HG02938 (cell line): ENCODE data around the gene LYPD1.
"Not testable (repeated sequence)": the region's sequence is repeated elsewhere in the genome, so short reads cannot be mapped to it uniquely, and the experiment has no call there.

Experiments
- ATAC-seq: cut with Tn5 transposase; IDR thresholded peaks from one replicate; pipeline ENCODE4 v1.9.1; 2021; ENCODE audit warnings: mild to moderate bottlenecking, moderate library complexity; ENCODE audit not compliant: unreplicated experiment

Gene LYPD1, protein sequence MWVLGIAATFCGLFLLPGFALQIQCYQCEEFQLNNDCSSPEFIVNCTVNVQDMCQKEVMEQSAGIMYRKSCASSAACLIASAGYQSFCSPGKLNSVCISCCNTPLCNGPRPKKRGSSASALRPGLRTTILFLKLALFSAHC

DNA sequence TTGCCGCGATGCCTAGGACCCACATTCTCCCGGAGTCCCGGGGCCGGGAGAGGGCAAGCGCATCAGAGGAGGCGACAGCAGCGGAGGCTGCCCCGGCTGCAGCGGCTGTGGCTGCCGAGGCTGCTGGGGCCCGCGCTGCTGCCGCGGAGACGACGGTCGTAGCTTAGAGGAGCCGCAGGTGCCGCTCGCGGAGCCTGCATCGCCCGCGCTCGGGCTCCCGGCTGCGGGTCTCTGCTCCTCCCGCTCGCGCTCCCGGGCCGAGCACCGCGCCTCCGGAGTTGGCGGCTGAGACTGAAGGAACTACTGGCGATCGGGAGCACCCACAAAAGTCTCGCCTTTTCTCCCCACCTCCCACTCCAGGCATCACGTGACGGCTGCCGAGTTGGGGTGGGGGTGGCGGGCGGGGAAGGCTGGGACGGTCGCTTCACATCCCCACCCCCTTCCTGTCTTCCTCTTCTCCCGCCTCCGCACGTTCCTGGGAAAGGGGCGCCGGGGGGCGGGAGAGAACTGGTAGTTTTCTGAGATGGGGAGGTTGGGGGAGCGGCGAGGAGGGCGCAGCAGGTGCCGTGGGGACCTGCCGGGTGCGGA, at the start of gene LYPD1:
TSS of gene LYPD1 (minus strand) at position 298 of the 588 bp plus-strand sequence. CDS start at position 25, 273 bp downstream.
- no peak for ATAC-seq

DNA sequence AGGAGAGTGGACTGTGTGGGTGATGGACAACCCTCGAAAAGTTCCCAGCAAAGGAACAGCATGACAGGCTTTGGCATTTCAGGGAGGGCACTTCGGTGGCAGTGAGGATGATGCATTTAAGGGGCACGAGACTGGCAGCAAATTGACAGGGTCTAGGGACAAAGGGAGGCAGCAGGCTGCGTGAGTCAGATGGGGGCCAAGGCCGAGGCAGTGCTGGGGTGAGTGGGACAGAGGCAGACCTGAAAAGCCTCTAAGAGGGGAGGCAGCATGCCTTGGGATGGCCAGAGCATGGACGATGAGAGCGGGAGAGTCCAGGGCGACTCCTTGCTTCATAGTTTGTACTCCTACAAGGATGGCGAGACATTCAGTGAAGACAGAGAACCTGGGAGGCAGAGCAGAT, 49.5 kb upstream of the LYPD1 start:
- ATAC-seq, result no peak

DNA sequence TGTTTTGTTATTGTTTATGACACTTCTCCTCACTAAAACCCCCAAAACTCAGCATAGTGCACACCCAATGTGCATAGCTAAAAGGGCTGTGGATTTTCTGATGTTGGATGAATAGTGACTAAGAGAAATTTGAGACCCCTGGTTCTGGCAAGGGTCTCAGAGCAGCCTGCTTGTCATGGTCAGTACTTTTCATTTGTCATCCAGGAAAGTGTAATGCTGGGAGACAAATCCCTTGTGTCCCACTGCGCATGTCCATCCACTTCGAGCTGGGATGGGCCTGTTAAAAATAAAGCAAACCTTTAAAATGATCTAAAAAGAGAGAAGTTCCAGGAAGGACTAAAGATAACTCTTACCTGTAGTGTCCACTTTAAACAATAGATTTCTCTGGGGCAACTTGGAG, 46.9 kb upstream of the LYPD1 start:
- no peak for ATAC-seq

DNA sequence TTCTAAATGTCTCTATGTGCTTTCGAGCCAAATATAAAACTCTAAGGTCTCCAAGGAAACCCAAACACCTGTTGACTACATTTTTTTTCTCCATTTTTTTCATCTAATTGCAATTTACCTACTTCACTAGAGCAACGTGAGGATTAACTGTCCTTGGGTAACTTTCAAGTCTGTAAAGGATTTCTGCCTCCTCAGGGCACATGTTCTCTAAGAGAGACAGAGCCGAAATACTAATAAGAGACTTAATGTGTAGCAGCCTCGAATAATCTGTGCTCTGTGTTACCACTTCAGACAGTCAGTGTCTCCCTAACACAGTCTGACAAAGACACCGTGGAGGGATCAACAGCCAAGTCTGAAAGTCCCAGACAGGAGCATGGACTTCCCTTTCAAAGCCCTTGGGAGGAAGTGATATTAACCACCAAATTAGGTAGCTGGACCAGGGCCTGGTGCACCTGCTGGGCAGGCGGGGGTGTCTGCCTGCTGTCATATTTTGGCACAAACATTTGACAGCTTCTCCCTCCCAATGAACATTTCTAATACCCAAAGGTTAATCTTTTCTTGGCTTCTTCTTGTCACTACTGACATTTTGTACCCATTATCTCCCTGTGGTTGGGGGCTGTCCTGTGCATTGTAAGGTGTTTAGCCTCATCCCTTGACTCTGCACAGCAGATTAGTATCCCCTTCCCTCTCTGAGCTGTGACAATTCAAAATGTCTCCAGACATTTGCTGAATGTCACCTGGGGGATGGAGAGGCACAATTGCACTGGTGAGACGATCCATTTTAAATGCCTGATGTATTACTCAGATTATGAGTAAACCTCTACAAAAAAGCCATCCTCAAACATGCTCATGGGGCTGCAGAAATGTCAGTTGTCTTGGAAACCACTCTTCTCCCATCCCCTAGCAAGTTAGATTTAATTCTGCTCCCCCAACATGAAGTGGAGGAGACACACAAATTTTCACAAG, 45.7 kb upstream of the LYPD1 start:
- ATAC-seq, result peak; percentile 80

DNA sequence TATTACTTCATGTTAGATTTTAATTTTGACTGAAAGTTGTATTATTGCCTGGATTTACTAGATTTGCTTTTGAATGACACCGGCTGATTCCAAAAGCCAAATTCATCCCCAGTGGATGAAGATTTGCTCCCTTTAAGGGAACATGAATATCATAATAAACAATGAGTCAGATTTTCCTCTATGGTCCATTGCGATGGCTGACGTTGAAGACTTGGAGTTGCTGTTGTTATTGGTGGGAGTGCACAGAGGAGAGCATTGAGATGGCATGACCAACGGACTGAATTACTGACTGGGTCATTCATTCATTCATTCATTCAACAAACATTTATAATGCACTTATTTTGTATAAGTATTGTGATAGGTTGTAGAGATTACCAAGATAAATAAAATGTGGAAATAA, 33.4 kb upstream of the LYPD1 start:
- no peak for ATAC-seq

DNA sequence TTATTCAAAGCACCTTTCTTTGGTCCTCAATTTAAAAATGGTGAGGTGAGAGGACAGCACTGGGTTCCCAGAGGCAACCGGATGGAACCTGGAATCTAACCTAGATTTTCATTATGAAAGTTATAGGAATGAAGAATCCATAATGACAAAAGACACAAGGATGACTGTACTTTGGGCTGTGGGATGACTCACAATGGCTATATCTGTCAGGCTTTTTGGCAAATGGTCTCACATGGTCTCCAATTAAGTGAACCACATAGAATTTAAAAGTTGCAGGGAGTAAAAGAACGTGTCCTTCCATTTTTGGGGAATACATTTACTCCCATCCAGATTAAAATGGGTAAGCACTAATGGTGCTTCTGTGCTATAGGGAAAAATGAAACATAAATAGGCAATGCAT, 31.8 kb upstream of the LYPD1 start:
- no peak for ATAC-seq

DNA sequence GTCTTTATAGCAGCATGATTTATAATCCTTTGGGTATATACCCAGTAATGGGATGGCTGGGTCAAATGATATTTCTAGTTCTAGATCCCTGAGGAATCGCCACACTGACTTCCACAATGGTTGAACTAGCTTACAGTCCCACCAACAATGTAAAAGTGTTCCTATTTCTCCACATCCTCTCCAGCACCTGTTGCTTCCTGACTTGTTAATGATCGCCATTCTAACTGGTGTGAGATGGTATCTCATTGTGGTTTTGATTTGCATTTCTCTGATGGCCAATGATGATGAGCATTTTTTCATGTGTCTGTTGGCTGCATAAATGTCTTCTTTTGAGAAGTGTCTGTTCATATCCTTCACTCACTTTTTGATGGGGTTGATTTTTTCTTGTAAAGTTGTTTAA, 29.8 kb upstream of the LYPD1 start:
- not testable (repeated sequence) for ATAC-seq

DNA sequence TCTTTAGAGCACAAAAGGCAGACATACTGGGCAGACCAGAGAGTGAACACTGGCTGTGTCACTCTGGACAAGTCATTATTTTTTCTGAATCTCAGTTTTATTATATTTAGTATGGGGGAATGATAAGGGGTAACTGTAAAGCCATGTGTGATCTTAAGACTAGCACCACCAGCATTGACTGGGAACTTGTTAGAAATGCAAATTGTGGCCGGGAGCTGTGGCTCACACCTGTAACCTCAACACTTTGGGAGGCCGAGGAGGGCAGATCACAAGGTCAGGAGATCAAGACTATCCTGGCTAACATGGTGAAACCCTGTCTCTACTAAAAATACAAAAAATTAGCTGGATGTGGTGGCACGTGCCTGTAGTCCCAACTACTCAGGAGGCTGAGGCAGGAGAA, 28.3 kb upstream of the LYPD1 start:
- ATAC-seq, result not testable (repeated sequence)

DNA sequence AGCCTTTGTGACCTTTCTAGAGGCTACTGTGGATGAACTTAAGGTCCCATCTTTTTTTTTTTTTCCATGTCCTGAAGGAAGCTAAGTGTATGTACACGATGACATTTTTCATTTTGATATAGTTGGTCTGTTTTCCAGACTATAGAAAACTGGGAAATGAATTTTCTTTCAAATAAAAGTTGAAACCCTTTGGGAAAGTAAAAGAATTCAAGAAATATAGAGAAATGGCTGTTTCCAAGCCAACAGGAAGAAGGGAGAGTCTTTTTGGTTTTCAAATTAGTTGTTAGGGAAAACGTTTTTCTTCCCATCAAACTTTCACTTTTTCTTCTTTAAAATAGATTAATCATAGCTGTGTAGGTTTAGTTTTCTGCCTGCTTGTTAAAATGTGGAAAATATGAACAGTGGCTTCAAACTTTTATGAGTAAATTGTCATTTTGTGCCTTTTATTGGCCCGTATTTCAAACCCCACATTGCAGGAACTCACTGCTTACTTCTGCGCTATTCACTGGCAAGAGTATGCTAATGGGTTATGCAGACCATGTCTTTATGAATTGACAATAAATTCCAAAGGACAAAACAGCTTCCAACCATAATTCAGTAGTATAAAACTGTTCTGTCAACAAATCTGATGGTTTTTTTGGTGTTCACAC, 27.7 kb upstream of the LYPD1 start:
- no peak for ATAC-seq

DNA sequence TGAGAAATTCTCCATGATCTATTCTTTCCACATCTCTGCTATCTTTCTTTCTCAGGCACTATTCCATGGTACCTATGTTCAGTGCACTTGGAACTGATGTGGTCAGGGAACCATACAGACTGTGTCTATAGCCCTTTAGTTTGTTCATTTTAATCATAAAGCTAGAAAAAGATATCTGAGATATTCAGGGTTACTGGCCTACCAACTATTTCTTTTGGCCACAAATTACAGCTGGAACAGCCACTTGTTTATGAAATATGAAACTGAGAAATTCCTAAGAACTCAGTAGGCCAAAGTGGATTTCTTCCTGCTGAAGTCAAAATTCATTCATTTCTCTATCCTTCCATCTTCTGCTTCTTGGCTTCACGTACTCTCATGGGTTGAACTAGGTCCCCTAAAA, 22.8 kb upstream of the LYPD1 start:
- ATAC-seq, result no peak

DNA sequence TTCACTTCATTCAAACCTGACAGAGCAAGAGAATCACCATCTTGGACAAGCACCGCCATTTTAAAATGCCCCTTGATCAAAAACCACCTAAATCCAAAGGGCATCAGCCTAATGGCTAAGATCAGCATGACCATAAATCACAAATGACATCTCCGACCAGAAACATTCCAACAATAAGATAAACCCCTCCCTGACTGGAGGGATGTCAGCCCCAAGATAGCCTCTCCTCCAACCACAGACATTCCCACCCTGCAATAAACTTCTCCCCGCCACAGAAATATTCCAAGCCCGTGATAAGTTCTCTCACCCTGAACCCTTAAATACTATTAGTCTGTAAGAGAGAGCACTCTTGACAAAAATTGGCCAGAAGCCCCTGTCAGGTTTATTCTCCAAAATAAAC, 21.6 kb upstream of the LYPD1 start:
- ATAC-seq, result no peak

DNA sequence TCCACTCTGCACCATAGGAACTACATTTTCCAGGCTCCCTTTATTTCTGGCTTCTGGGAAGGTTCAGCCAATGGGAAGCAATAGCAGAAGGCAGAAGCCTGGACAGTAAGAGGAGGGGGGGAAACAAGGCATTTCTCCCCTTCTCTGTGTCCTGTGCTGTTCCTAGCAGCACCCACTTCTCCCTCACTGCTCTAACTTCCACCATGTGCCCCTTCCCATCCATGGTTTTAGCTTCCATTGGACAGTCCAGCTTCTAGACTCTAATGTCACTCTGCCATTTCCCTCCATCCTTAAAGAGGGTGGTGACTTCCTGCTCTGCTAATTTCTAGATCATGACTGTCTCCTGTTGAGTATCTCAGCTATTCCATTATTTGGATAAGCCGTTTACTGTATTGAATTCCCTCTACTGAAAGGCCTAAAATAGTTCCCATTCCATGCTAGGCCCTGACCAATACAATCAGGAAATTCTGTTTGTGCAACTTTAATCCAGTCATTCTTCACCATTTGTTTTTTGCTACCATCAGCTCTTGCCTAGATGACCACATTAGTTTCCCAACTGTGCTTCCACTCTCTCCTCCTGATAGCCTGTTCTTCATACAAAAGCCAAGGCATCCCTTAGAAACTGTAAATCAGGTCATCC, 20.8 kb upstream of the LYPD1 start:
- no peak for ATAC-seq

DNA sequence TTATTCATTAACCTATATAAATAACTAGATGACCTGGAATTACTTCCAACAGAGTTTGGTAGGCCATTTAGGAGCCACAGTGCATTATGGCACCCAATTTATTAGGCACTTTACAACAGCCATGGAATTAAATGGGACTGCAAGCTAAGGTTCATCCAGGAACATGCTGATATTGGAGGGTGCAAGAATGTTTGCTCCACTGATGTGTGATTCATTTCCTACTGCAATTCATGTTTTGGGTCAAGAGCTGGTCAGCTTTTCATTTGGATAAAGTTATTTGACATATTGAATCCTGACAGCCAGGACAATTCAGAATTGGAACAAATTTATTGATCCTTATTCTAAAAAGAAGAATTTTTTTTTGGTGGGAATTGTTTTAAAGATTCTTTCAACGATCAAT, 11.8 kb upstream of the LYPD1 start:
- ATAC-seq, result no peak

DNA sequence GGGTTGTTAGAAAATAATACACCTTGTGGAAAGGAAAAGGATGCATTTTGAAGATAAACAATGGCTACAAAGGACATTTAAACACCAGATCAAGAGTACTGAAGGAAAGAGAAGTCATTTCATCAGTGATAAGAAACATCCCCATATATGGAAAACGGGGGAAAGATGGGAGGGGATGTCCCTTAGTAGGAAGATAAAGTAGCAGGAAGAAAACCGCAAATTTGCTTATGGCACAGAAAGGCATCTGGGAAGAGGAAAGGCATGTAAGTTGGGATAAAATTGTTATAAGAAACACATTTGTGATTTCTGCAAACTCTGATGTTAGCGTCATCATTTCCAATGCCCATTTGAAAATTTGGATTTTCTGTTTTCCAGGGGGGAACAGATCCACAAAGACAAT, 10.5 kb upstream of the LYPD1 start:
- no peak for ATAC-seq

DNA sequence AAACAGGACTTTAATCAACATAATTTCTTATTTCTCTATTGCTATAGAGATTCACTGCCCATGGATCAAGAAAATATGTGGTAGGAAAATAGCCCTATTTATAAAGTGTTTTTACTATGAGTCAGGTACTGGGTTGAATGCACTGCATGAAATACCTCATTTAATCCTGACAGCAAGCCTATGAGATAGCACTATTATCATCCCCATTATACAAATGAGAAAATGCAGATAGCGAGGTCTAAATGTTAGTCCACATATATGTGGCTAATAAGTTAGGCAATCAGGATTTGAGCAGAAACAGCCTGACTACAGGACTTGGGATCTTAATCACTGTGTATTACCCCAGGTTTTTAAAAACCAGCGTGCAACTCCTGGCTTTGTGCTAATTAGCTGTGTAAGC, 8.5 kb upstream of the LYPD1 start:
- no peak for ATAC-seq

DNA sequence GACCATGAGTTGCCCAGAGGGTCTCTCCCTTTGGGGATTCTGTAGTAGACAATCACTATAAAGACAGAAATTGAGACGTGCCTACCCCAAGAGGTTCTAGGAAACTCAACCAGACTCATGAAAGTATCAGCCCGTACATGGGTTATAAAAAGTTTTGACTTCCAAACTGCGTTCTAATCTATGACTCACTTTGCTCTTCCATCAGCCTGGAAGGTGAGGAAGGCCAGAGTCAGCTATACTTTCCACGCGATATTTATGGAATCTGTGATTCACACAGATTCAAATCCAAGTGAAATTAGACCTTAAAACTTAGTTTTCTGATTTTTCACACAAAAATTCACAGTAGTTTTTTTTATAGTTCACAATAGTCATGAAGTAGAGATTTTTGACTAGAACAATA, 7.7 kb upstream of the LYPD1 start:
- ATAC-seq, result no peak

DNA sequence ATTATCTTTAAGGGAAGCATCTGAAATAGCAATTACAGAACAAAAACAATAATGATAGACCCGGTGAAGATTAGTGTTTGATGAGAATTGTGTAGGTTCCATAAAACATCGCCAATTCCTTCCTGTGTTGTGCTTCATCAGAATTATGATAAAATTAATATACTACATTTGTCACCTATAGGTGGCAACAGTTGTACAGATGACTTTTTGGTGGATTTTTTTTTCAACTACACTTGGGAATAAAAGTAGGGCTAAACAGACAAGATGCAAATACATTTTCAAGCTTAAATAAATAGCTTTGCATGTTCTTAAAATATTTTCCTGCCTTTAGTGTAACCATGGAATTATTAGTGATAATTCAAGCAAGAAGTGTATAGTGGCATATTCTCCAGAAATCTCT, 7.0 kb upstream of the LYPD1 start:
- ATAC-seq, result no peak

DNA sequence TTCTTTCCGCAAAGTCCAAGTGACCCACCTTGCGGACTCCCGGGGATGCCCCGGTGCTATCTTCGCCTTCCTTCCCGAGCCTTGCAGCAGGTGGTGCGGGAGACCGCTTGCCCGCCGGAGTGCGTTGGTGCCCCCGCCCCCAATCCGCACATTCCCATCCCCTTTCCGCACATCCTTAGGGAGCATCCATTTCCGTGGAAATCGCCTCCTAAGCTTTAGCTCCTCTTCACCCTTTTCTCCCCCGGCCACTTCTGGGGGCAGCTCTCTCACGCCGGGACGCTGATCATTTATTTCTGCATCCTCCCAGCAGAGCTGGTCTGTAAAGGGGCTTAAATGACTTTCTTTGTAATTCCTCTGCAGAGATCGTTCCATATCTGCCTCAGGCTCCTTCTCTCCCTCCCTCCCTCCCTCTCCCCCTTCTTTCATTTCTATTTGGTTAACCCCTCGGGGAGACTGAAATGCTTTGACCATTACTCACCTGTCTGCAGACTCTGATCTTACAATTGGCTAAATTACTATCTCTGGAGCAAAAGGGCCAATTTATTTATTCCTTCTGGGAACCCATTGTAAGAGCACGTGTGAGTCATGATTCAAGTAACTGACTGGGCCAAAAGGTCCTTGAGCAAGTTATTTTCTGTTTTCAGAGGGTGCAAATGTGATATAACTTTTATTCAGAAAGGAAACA, 1.3 kb upstream of the LYPD1 start:
- no peak for ATAC-seq

DNA sequence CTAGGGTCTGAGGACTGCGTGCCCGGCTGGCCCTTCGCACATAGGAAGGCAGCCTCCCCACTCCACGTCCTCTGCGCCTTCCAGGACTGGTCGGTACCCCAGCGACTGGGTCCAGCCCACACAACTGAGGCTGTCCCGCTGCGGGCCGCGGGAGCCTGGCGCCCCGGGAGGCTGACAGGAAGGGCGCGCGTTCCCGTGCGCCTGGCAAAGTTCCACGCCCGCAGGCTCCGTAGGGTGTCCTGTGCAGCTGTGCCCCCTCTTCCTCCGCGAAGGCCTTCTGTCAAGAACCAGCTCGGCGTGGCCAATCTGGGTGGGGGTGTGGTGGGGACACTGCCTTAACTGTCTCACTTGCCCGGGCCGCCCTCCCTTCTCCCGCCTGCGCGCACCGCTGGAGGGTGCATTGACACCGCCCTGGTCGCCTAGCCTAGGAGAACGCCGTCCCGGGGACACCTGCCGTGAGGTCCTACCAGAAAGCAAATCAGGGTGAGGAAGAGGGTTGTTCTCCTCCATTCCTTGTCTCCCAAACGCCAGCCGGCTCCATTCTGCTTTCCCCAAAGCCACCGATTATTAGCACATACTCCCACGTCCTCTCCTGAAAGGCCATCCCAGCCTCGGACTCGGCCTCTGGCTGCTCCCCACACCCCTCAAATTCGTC, 618 bp upstream of the LYPD1 start:
- ATAC-seq, result no peak
